Natural killer cell (primary cell): ENCODE results near the gene CAPN9. TPM values are rescaled to one million over a fixed set of nuclear protein-coding genes. Genes with fewer than 3 reads are reported as not detected.

ENCODE experiments used
- ATAC-seq, 3 donors: fragments of 150-1000 bp in 2 of 3; fragments of 200-7000 bp in 1 of 3; cut with Tn5 transposase; 1 replicate in 1 of 3; 2 replicates in 2 of 3; pipeline ENCODE4 v1.10.0; 2021; ENCODE audit warnings: mild to moderate bottlenecking in 2 of 3, moderate library complexity in 2 of 3
- DNase-seq, 2 donors: peaks; one replicate each; pipeline versions ENCODE4 v3.0.0 to v3.0.0-alpha.2; 2013 to 2021; ENCODE audit warnings: mixed read lengths in 1 of 2
- H3K27ac ChIP-seq: one replicate; pipeline ENCODE4 v1.5.1; 2013; ENCODE audit warnings: mild to moderate bottlenecking, low read length
- H3K27me3 ChIP-seq: one replicate; pipeline ENCODE4 v1.6.1; 2013; ENCODE audit warnings: low read length; ENCODE audit not compliant: control insufficient read depth, insufficient read depth
- H3K36me3 ChIP-seq: one replicate; pipeline ENCODE4 v1.6.1; 2013; ENCODE audit warnings: low read length; ENCODE audit not compliant: control insufficient read depth, insufficient read depth
- H3K4me1 ChIP-seq: one replicate; pipeline ENCODE4 v1.6.1; 2013; ENCODE audit warnings: low read length; ENCODE audit not compliant: control insufficient read depth, insufficient read depth
- H3K4me3 ChIP-seq: one replicate; pipeline ENCODE4 v1.5.1; 2013; ENCODE audit warnings: low read length
- H3K9me3 ChIP-seq: one replicate; pipeline ENCODE4 v1.6.1; 2013; ENCODE audit warnings: low read length; ENCODE audit not compliant: control insufficient read depth, insufficient read depth
- H3K27ac Mint-ChIP-seq, 2 donors: one replicate each; pipeline ENCODE4 v1.8.0; 2022; ENCODE audit warnings: mild to moderate bottlenecking in 2 of 2, mixed read lengths in 2 of 2, moderate library complexity in 1 of 2
- H3K27me3 Mint-ChIP-seq, 2 donors: one replicate each; pipeline ENCODE4 v1.8.0; 2022; ENCODE audit warnings: low read depth in 2 of 2, mixed read lengths in 2 of 2
- H3K36me3 Mint-ChIP-seq: one replicate; pipeline ENCODE4 v1.8.0; 2022; ENCODE audit warnings: mixed read lengths
- H3K4me1 Mint-ChIP-seq, 2 donors: one replicate each; pipeline ENCODE4 v1.8.0; 2022; ENCODE audit warnings: mixed read lengths in 2 of 2
- H3K4me3 Mint-ChIP-seq: one replicate; pipeline ENCODE4 v1.8.0; 2022; ENCODE audit warnings: mild to moderate bottlenecking, moderate library complexity, mixed read lengths
- H3K9me3 Mint-ChIP-seq, 2 donors: one replicate each; pipeline ENCODE4 v1.8.0; 2022; ENCODE audit warnings: mixed read lengths in 2 of 2
- WGBS: methylation state at CpG from one replicate; pipeline ENCODE4 v1.1.7; 2013; ENCODE audit warnings: missing lambda C conversion rate; ENCODE audit not compliant: insufficient coverage; 5-methylcytosine and 5-hydroxymethylcytosine counted together
- intact Hi-C: fragments of 100-400 bp; cut with micrococcal nuclease; formaldehyde crosslinking; loops from one replicate; pipeline ENCODE4 v1.14.2; 2022
- total RNA-seq, 4 donors: library from RNA; stranded (reverse); fragments of 120-200 nt in 1 of 4; gene quantifications; one replicate each; pipeline versions ENCODE4 v1.2.3 to v1.2.4, GENCODE V29; 2013 to 2022
- TF ChIP-seq, protein P1 (sequence below): fragments of 200-600 bp; IDR thresholded peaks from one replicate; pipeline ENCODE4 v1.8.0; 2022; ENCODE audit warnings: antibody characterized with exemption

The CAPN9 gene
- total RNA-seq, 3 donors from 2014 or later (not counting 1 experiment from before 2014, with no cell fraction given): not detected

DNA sequence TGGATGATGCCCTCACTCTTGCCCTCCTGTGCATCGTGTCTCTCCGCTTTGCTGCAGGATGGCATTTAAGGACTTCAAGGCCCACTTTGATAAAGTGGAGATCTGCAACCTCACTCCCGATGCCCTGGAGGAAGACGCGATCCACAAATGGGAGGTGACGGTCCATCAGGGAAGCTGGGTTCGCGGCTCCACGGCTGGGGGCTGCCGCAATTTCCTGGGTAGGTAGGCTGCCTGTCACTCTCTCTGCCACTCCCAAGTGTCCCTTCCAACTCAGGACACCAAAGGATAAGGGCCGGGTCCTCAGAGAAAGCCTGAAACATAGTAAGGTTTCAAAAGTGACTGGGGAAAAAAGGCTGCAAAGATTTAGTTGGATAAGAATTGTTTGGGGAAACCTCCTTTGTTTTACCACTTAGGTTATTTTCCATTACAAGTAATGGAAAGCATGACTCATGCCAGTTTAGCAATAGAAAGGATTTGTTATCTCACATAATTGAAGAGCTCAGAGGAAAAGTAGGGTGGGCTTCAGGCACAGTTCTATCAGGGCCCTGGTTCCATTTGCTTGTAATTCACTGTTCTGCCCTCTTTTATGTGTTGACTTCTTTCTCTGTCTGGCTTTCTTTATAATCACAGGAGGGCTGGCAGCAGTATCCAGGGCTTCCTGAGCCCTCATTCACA, 31.9 kb downstream of the CAPN9 start:
- no peaks in the 10 kb centered on the region for H3K4me1 Mint-ChIP-seq
- intact Hi-C loops: no loop called here
- 93% methylated on average over 10 of the region's 11 CpGs for WGBS
- H3K27me3 ChIP-seq: no peaks in the 10 kb centered on the region
- H3K27ac Mint-ChIP-seq: no peak overlapping the region
- no peak overlapping the region for H3K4me3 ChIP-seq
- no peaks in the 10 kb centered on the region for H3K9me3 ChIP-seq
- peaks cover 5 to 29% of the 10 kb centered on the region in 2 donors for H3K27me3 Mint-ChIP-seq
- ATAC-seq (no peak), DNase-seq (no peak)
- H3K4me1 ChIP-seq: no peaks in the 10 kb centered on the region
- H3K36me3 ChIP-seq: no peaks in the 10 kb centered on the region
- H3K36me3 Mint-ChIP-seq: no peaks in the 10 kb centered on the region
- no peak overlapping the region for H3K27ac ChIP-seq
- no peaks in the 10 kb centered on the region for H3K9me3 Mint-ChIP-seq
- TF ChIP-seq, protein P1, sequence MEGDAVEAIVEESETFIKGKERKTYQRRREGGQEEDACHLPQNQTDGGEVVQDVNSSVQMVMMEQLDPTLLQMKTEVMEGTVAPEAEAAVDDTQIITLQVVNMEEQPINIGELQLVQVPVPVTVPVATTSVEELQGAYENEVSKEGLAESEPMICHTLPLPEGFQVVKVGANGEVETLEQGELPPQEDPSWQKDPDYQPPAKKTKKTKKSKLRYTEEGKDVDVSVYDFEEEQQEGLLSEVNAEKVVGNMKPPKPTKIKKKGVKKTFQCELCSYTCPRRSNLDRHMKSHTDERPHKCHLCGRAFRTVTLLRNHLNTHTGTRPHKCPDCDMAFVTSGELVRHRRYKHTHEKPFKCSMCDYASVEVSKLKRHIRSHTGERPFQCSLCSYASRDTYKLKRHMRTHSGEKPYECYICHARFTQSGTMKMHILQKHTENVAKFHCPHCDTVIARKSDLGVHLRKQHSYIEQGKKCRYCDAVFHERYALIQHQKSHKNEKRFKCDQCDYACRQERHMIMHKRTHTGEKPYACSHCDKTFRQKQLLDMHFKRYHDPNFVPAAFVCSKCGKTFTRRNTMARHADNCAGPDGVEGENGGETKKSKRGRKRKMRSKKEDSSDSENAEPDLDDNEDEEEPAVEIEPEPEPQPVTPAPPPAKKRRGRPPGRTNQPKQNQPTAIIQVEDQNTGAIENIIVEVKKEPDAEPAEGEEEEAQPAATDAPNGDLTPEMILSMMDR: no peak
- H3K4me3 Mint-ChIP-seq: no peak overlapping the region

DNA sequence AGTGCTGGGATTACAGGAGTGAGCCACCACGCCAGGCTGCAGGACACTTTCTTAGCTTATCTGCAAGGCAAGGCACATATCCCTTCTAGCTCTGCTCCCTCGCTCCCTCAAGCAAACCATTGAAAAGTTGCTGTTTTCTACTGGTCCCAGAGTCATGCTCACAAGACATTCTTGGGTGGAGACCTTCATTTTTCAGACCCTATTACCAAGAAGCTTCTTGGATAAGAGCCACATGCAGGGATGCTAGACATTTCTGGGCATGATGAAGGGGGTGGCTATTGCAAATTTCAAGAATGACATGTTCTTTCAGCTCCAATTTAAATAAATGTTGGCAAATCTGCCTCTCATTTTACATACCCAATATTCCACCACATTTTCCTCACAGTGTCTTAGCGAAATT, 33.9 kb downstream of the CAPN9 start:
- intact Hi-C loops: no loop called here
- Histone ChIP-seq H3K4me1 (no peaks in the 10 kb centered on the region), H3K4me3 (no peak overlapping the region), H3K36me3 (no peaks in the 10 kb centered on the region), H3K27me3 (no peaks in the 10 kb centered on the region), H3K9me3 (no peaks in the 10 kb centered on the region), H3K27ac (no peak overlapping the region)
- Mint-ChIP-seq H3K4me1 (no peaks in the 10 kb centered on the region), H3K27ac (no peak overlapping the region), H3K36me3 (no peaks in the 10 kb centered on the region), H3K27me3 (peaks cover 5 to 28% of the 10 kb centered on the region in 2 donors), H3K4me3 (no peak overlapping the region), H3K9me3 (no peaks in the 10 kb centered on the region)
- TF ChIP-seq, protein P1: no peak
- DNase-seq (no peak), ATAC-seq (no peak)
- 80% methylated on average over 3 of the region's 3 CpGs for WGBS

DNA sequence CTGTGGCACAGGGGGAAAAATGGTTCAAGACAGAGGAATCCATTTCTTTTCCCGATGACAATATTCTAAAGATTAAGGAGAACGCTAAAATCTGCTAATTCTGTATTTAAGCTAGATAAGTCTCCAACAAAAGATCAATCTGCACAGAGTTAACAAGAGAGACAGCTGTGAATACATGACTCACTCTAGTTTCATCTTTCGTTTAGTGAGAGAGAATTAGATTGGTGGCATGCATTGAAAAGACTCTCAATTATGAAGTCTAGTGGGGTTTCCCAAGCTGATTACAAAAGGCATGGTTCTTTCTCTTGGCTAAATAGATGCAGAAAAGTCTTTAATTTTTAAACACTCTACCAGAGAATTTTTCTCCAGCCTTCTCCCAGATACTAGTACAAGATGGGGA, 34.4 kb downstream of the CAPN9 start:
- TF ChIP-seq, protein P1: no peak
- Histone ChIP-seq H3K36me3 (no peaks in the 10 kb centered on the region), H3K4me1 (no peaks in the 10 kb centered on the region), H3K27me3 (no peaks in the 10 kb centered on the region), H3K9me3 (no peaks in the 10 kb centered on the region), H3K4me3 (no peak overlapping the region), H3K27ac (no peak overlapping the region)
- H3K9me3 Mint-ChIP-seq: no peaks in the 10 kb centered on the region
- no peak overlapping the region for H3K27ac Mint-ChIP-seq
- no peaks in the 10 kb centered on the region for H3K36me3 Mint-ChIP-seq
- WGBS: 67% methylated on average over 1 of the region's 3 CpGs
- DNase-seq: no peak
- intact Hi-C loops: no loop called here
- no peak overlapping the region for H3K4me3 Mint-ChIP-seq
- peaks cover 5 to 23% of the 10 kb centered on the region in 2 donors for H3K27me3 Mint-ChIP-seq
- no peaks in the 10 kb centered on the region for H3K4me1 Mint-ChIP-seq
- no peak for ATAC-seq

DNA sequence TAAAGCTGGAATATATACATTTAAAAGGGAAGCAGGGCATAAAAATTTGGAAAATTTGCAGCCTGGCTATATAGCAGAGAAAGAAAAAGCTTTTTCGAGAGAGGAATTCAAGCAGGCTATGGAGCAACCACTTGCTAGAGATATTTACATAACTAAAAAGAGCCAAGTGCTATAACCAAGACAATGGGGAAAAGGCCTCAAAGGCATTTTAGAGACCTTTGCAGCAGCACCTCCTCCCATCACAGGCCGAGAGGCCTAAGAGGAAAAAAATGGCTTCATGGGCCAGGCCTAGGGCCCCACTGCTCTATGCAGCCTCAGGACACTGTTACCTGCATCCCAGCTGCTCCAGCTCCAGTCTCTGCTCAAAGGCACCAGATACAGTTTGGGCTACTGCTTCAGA, 37.0 kb downstream of the CAPN9 start:
- no peak overlapping the region for H3K4me3 ChIP-seq
- H3K36me3 ChIP-seq: no peaks in the 10 kb centered on the region
- DNase-seq: no peak
- WGBS: 83% methylated on average over 2 of the region's 2 CpGs
- intact Hi-C loops: no loop called here
- Mint-ChIP-seq H3K4me3 (no peak overlapping the region), H3K27ac (no peak overlapping the region), H3K36me3 (no peaks in the 10 kb centered on the region), H3K9me3 (no peaks in the 10 kb centered on the region), H3K4me1 (no peaks in the 10 kb centered on the region), H3K27me3 (peaks cover 8 to 30% of the 10 kb centered on the region in 2 donors)
- no peak for ATAC-seq
- H3K27me3 ChIP-seq: no peaks in the 10 kb centered on the region
- H3K9me3 ChIP-seq: no peaks in the 10 kb centered on the region
- no peak overlapping the region for H3K27ac ChIP-seq
- H3K4me1 ChIP-seq: no peaks in the 10 kb centered on the region
- TF ChIP-seq, protein P1: no peak
